ENCODE data around the gene MDFIC. TPM values are rescaled to one million over a fixed set of nuclear protein-coding genes. Genes with fewer than 3 reads are reported as not detected.

The MDFIC gene
- total RNA-seq, 2 donors from 2014 or later: 55.2 to 65.2 TPM

GRCh38 chr7:114970732-114971131 is 48.8 kb downstream of the MDFIC start:
- H3K9me3 Mint-ChIP-seq: no peaks in the 10 kb centered on the region
- peaks cover 57% of the 10 kb centered on the region for H3K4me1 Mint-ChIP-seq (ENCODE audit: low read depth)
- ATAC-seq (replicated peaks in 1 of 2) (no peak), DNase-seq (no peak)
- H3K4me3 Mint-ChIP-seq: peak overlapping the region in 1 of 2 donors; percentile 72
- H3K27ac Mint-ChIP-seq: peak overlapping the region; percentile 36
- peaks cover 0 to 5% of the 10 kb centered on the region in 2 donors for H3K36me3 Mint-ChIP-seq (ENCODE audit: insufficient read depth in 2 of 2)
- no peaks in the 10 kb centered on the region for H3K27me3 Mint-ChIP-seq (ENCODE audit: low read depth)

DNA sequence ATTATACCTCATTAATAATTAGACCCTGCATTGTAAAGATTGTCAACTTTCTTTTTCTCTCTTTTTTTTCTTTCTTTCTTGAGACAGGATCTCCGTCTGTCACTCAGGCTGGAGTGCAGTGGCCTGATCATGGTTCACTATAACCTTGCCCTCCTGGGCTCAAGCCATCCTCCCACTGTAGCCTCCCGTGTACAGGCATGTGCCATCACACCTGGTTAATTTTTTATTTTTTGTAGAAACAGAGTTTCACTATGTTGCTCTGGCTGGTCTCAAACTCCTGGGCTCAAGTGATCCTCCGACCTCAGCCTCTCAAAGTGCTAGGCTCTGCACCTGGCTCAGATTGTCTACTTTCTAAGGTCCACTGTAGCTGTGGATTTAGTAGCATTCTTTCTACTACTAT is 50.7 kb downstream of the MDFIC start:
- Mint-ChIP-seq H3K4me3 (no peak overlapping the region), H3K9me3 (no peaks in the 10 kb centered on the region), H3K27me3 (ENCODE audit: low read depth) (no peaks in the 10 kb centered on the region), H3K4me1 (ENCODE audit: low read depth) (peaks cover 57% of the 10 kb centered on the region), H3K36me3 (ENCODE audit: insufficient read depth in 2 of 2) (peaks cover 0 to 3% of the 10 kb centered on the region in 2 donors), H3K27ac (peak overlapping the region; percentile 86)
- DNase-seq: no peak
- no peak for ATAC-seq (replicated peaks in 1 of 2)

DNA sequence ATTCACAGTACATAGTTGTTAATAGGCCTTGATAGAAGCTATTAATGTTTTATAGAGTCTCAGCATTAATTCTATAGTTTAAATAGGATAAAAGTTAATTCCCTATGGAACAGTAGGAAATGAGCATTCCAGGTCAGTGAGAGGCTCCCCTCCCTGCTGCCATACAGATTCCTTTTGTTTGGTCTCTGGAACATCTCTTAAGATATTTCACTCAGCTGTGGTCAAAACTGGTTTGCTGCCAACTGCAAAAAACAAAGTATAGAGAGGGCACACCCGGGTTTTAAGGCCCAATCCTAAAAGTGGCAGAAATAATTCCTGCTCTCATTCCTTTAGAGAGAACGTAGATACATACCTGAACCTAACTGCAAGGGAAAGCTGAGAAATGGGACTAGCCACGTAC is 51.3 kb downstream of the MDFIC start:
- Mint-ChIP-seq H3K4me3 (no peak overlapping the region), H3K4me1 (ENCODE audit: low read depth) (peaks cover 58% of the 10 kb centered on the region), H3K27ac (no peak overlapping the region), H3K36me3 (ENCODE audit: insufficient read depth in 2 of 2) (peaks cover 0 to 5% of the 10 kb centered on the region in 2 donors), H3K9me3 (no peaks in the 10 kb centered on the region), H3K27me3 (ENCODE audit: low read depth) (no peaks in the 10 kb centered on the region)
- ATAC-seq (replicated peaks in 1 of 2) (no peak), DNase-seq (no peak)

- Mint-ChIP-seq H3K27me3 (ENCODE audit: low read depth) (no peaks in the 10 kb centered on the region), H3K4me1 (ENCODE audit: low read depth) (peaks cover 67% of the 10 kb centered on the region), H3K9me3 (no peaks in the 10 kb centered on the region), H3K27ac (no peak overlapping the region), H3K4me3 (no peak overlapping the region), H3K36me3 (ENCODE audit: insufficient read depth in 2 of 2) (peaks cover 0 to 6% of the 10 kb centered on the region in 2 donors)
- ATAC-seq (replicated peaks in 1 of 2) (no peak), DNase-seq (no peak)
These were observed 53.5 kb downstream of the MDFIC start for GRCh38 chr7:114975401-114975800.

- H3K9me3 Mint-ChIP-seq: no peaks in the 10 kb centered on the region
- no peak overlapping the region for H3K4me3 Mint-ChIP-seq
- no peak overlapping the region for H3K27ac Mint-ChIP-seq
- H3K36me3 Mint-ChIP-seq (ENCODE audit: insufficient read depth in 2 of 2): peaks cover 0 to 10% of the 10 kb centered on the region in 2 donors
- no peak for DNase-seq
- no peaks in the 10 kb centered on the region for H3K27me3 Mint-ChIP-seq (ENCODE audit: low read depth)
- H3K4me1 Mint-ChIP-seq (ENCODE audit: low read depth): peaks cover 67% of the 10 kb centered on the region
- ATAC-seq (replicated peaks in 1 of 2): no peak
These were observed 54.8 kb downstream of the MDFIC start for GRCh38 chr7:114976666-114977065.

DNA sequence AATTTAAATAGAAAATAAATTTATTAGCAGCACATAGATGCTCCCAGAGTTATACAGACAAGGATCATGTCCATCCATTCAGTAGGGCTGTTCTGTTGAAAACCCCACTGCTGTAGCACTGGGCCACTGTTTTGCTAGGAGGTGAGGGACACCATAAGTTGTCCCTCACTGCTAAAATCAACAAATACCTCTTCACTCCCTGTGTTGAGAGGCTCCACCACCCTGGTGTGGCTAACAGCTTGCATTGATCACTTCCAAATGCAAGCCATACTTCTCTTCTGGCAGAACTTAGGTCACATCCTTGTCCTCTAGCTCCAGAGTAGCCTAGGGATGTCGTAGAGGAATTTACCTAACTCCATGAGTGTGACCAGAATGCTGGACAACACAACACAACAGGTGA is 55.4 kb downstream of the MDFIC start:
- Mint-ChIP-seq H3K27ac (no peak overlapping the region), H3K4me3 (no peak overlapping the region), H3K36me3 (ENCODE audit: insufficient read depth in 2 of 2) (peaks cover 0 to 13% of the 10 kb centered on the region in 2 donors), H3K27me3 (ENCODE audit: low read depth) (no peaks in the 10 kb centered on the region), H3K4me1 (ENCODE audit: low read depth) (peaks cover 63% of the 10 kb centered on the region), H3K9me3 (no peaks in the 10 kb centered on the region)
- DNase-seq (no peak), ATAC-seq (replicated peaks in 1 of 2) (peak; percentile 39 to 45)

- Mint-ChIP-seq H3K36me3 (ENCODE audit: insufficient read depth in 2 of 2) (peaks cover 2 to 19% of the 10 kb centered on the region in 2 donors), H3K4me1 (ENCODE audit: low read depth) (peaks cover 44% of the 10 kb centered on the region), H3K9me3 (no peaks in the 10 kb centered on the region), H3K27ac (no peak overlapping the region), H3K27me3 (ENCODE audit: low read depth) (no peaks in the 10 kb centered on the region), H3K4me3 (no peak overlapping the region)
- DNase-seq: no peak
- ATAC-seq (replicated peaks in 1 of 2): no peak
These were observed 57.5 kb downstream of the MDFIC start for GRCh38 chr7:114979388-114979787.

GRCh38 chr7:114979803-114980507 is 58.1 kb downstream of the MDFIC start:
- DNase-seq: no peak
- peaks cover 2 to 19% of the 10 kb centered on the region in 2 donors for H3K36me3 Mint-ChIP-seq (ENCODE audit: insufficient read depth in 2 of 2)
- H3K27ac Mint-ChIP-seq: peak overlapping the region; percentile 30
- H3K9me3 Mint-ChIP-seq: no peaks in the 10 kb centered on the region
- no peak for ATAC-seq (replicated peaks in 1 of 2)
- H3K4me3 Mint-ChIP-seq: no peak overlapping the region
- no peaks in the 10 kb centered on the region for H3K27me3 Mint-ChIP-seq (ENCODE audit: low read depth)
- peaks cover 38% of the 10 kb centered on the region for H3K4me1 Mint-ChIP-seq (ENCODE audit: low read depth)

GRCh38 chr7:114981323-114981722 is 59.4 kb downstream of the MDFIC start:
- peak overlapping the region; percentile 42 to 68 for H3K4me3 Mint-ChIP-seq
- no peak for ATAC-seq (replicated peaks in 1 of 2)
- peaks cover 40% of the 10 kb centered on the region for H3K4me1 Mint-ChIP-seq (ENCODE audit: low read depth)
- H3K27ac Mint-ChIP-seq: peak overlapping the region; percentile 85
- no peak for DNase-seq
- H3K9me3 Mint-ChIP-seq: no peaks in the 10 kb centered on the region
- H3K27me3 Mint-ChIP-seq (ENCODE audit: low read depth): no peaks in the 10 kb centered on the region
- H3K36me3 Mint-ChIP-seq (ENCODE audit: insufficient read depth in 2 of 2): peaks cover 2 to 21% of the 10 kb centered on the region in 2 donors

GRCh38 chr7:114985116-114985715 is 63.3 kb downstream of the MDFIC start:
- Mint-ChIP-seq H3K4me3 (no peak overlapping the region), H3K4me1 (ENCODE audit: low read depth) (peaks cover 26% of the 10 kb centered on the region), H3K9me3 (no peaks in the 10 kb centered on the region), H3K27me3 (ENCODE audit: low read depth) (no peaks in the 10 kb centered on the region), H3K36me3 (ENCODE audit: insufficient read depth in 2 of 2) (peaks cover 7 to 23% of the 10 kb centered on the region in 2 donors), H3K27ac (no peak overlapping the region)
- ATAC-seq (replicated peaks in 1 of 2) (no peak), DNase-seq (no peak)

- no peak for DNase-seq
- no peak overlapping the region for H3K4me3 Mint-ChIP-seq
- H3K9me3 Mint-ChIP-seq: peaks cover 0 to 2% of the 10 kb centered on the region in 2 donors
- H3K27ac Mint-ChIP-seq: peak overlapping the region; percentile 66
- ATAC-seq (replicated peaks in 1 of 2): no peak
- peaks cover 13% of the 10 kb centered on the region for H3K4me1 Mint-ChIP-seq (ENCODE audit: low read depth)
- no peaks in the 10 kb centered on the region for H3K27me3 Mint-ChIP-seq (ENCODE audit: low read depth)
- H3K36me3 Mint-ChIP-seq (ENCODE audit: insufficient read depth in 2 of 2): peaks cover 11 to 24% of the 10 kb centered on the region in 2 donors
These were observed 64.6 kb downstream of the MDFIC start for GRCh38 chr7:114986190-114987180.

GRCh38 chr7:114988026-114988425 is 66.1 kb downstream of the MDFIC start:
- peaks cover 11 to 17% of the 10 kb centered on the region in 2 donors for H3K36me3 Mint-ChIP-seq (ENCODE audit: insufficient read depth in 2 of 2)

More at GRCh38 chr7:114988026-114988425, 66.1 kb downstream of the MDFIC start:
- H3K9me3 Mint-ChIP-seq: peaks cover 0 to 2% of the 10 kb centered on the region in 2 donors
- H3K27me3 Mint-ChIP-seq (ENCODE audit: low read depth): no peaks in the 10 kb centered on the region
- no peak overlapping the region for H3K4me3 Mint-ChIP-seq
- ATAC-seq (replicated peaks in 1 of 2) (no peak), DNase-seq (no peak)
- H3K4me1 Mint-ChIP-seq (ENCODE audit: low read depth): peaks cover 9% of the 10 kb centered on the region
- no peak overlapping the region for H3K27ac Mint-ChIP-seq
